Stimulated activated naive CD8-positive, alpha-beta T cell treated with anti-CD3 and anti-CD28 coated beads, Interleukin-15, amount 100 ng/mL, for 72 hours (primary cell): ENCODE results near the gene SORCS3.

ENCODE experiments used
- ATAC-seq: fragments of 150-1000 bp; cut with Tn5 transposase; 2 replicates; pipeline ENCODE4 v1.10.0; 2021; ENCODE audit warnings: mild to moderate bottlenecking, moderate library complexity
- DNase-seq, 2 donors: peaks; one replicate each; pipeline ENCODE4 v3.0.0; 2021 to 2022
- H3K27ac Mint-ChIP-seq, 2 donors: one replicate each; pipeline ENCODE4 v1.8.0; 2022; ENCODE audit warnings: mild to moderate bottlenecking in 2 of 2, mixed read lengths in 2 of 2, moderate library complexity in 2 of 2
- H3K27me3 Mint-ChIP-seq: one replicate; pipeline ENCODE4 v1.8.0; 2022; ENCODE audit warnings: mixed read lengths
- H3K4me1 Mint-ChIP-seq: one replicate; pipeline ENCODE4 v1.8.0; 2022; ENCODE audit warnings: mild to moderate bottlenecking, mixed read lengths
- H3K4me3 Mint-ChIP-seq, 2 donors: one replicate each; pipeline ENCODE4 v1.8.0; 2022; ENCODE audit warnings: mild to moderate bottlenecking in 2 of 2, mixed read lengths in 2 of 2, moderate library complexity in 1 of 2
- H3K9me3 Mint-ChIP-seq, 2 donors: one replicate each; pipeline ENCODE4 v1.8.0; 2022; ENCODE audit warnings: mixed read lengths in 2 of 2

The SORCS3 gene

GRCh38 chr10:104809288-104810090, 168.4 kb downstream of the SORCS3 start:
- Mint-ChIP-seq H3K27ac (no peak overlapping the region), H3K9me3 (peaks cover 8 to 9% of the 10 kb centered on the region in 2 donors), H3K4me3 (no peak overlapping the region), H3K27me3 (peaks cover 10% of the 10 kb centered on the region), H3K4me1 (no peaks in the 10 kb centered on the region)
- no peak for DNase-seq
- no peak for ATAC-seq

GRCh38 chr10:104811166-104811565, 170.1 kb downstream of the SORCS3 start:
- no peaks in the 10 kb centered on the region for H3K9me3 Mint-ChIP-seq
- H3K27me3 Mint-ChIP-seq, result no peaks in the 10 kb centered on the region
- ATAC-seq (no peak), DNase-seq (no peak)
- no peak overlapping the region for H3K27ac Mint-ChIP-seq
- H3K4me1 Mint-ChIP-seq, result no peaks in the 10 kb centered on the region
- no peak overlapping the region for H3K4me3 Mint-ChIP-seq

GRCh38 chr10:104816501-104816900, 175.4 kb downstream of the SORCS3 start:
- Mint-ChIP-seq H3K4me3 (no peak overlapping the region), H3K27me3 (no peaks in the 10 kb centered on the region), H3K9me3 (no peaks in the 10 kb centered on the region), H3K4me1 (no peaks in the 10 kb centered on the region), H3K27ac (no peak overlapping the region)
- ATAC-seq (no peak), DNase-seq (no peak)

GRCh38 chr10:104819731-104820130, 178.6 kb downstream of the SORCS3 start:
- no peak for ATAC-seq
- H3K4me1 Mint-ChIP-seq, result no peaks in the 10 kb centered on the region
- no peak for DNase-seq
- peaks cover 0 to 6% of the 10 kb centered on the region in 2 donors for H3K9me3 Mint-ChIP-seq
- H3K27ac Mint-ChIP-seq, result no peak overlapping the region
- H3K4me3 Mint-ChIP-seq, result no peak overlapping the region
- H3K27me3 Mint-ChIP-seq, result no peaks in the 10 kb centered on the region

GRCh38 chr10:104822088-104822487, 181.0 kb downstream of the SORCS3 start:
- Mint-ChIP-seq H3K27ac (no peak overlapping the region), H3K9me3 (peaks cover 0 to 6% of the 10 kb centered on the region in 2 donors), H3K4me1 (no peaks in the 10 kb centered on the region), H3K4me3 (no peak overlapping the region), H3K27me3 (no peaks in the 10 kb centered on the region)
- ATAC-seq (no peak), DNase-seq (no peak)

GRCh38 chr10:104824380-104825006, 183.4 kb downstream of the SORCS3 start:
- Mint-ChIP-seq H3K4me3 (no peak overlapping the region), H3K27ac (no peak overlapping the region), H3K27me3 (no peaks in the 10 kb centered on the region), H3K4me1 (no peaks in the 10 kb centered on the region), H3K9me3 (peaks cover 0 to 10% of the 10 kb centered on the region in 2 donors)
- ATAC-seq (no peak), DNase-seq (peak; percentile 3 to 13)

- Mint-ChIP-seq H3K27me3 (peaks cover 7% of the 10 kb centered on the region), H3K4me1 (no peaks in the 10 kb centered on the region), H3K27ac (no peak overlapping the region), H3K4me3 (no peak overlapping the region), H3K9me3 (peaks cover 4 to 5% of the 10 kb centered on the region in 2 donors)
- DNase-seq, result no peak
- ATAC-seq, result no peak
Observed at GRCh38 chr10:104831272-104831671, 190.2 kb downstream of the SORCS3 start.

- peaks cover 0 to 5% of the 10 kb centered on the region in 2 donors for H3K9me3 Mint-ChIP-seq
- H3K27me3 Mint-ChIP-seq, result peaks cover 7% of the 10 kb centered on the region
- DNase-seq, result no peak
- no peak overlapping the region for H3K27ac Mint-ChIP-seq
- no peak overlapping the region for H3K4me3 Mint-ChIP-seq
- no peak for ATAC-seq
- H3K4me1 Mint-ChIP-seq, result no peaks in the 10 kb centered on the region
Observed at GRCh38 chr10:104834580-104834979, 193.5 kb downstream of the SORCS3 start.

GRCh38 chr10:104835422-104835821, 194.3 kb downstream of the SORCS3 start:
- ATAC-seq (no peak), DNase-seq (no peak)
- no peaks in the 10 kb centered on the region for H3K9me3 Mint-ChIP-seq
- H3K4me1 Mint-ChIP-seq, result no peaks in the 10 kb centered on the region
- H3K27me3 Mint-ChIP-seq, result peaks cover 7% of the 10 kb centered on the region
- no peak overlapping the region for H3K27ac Mint-ChIP-seq
- no peak overlapping the region for H3K4me3 Mint-ChIP-seq

GRCh38 chr10:104842704-104843103, 201.6 kb downstream of the SORCS3 start:
- no peaks in the 10 kb centered on the region for H3K4me1 Mint-ChIP-seq
- ATAC-seq (no peak), DNase-seq (no peak)
- no peaks in the 10 kb centered on the region for H3K27me3 Mint-ChIP-seq
- no peak overlapping the region for H3K27ac Mint-ChIP-seq
- H3K9me3 Mint-ChIP-seq, result no peaks in the 10 kb centered on the region
- H3K4me3 Mint-ChIP-seq, result no peak overlapping the region

GRCh38 chr10:104844073-104844472, 203.0 kb downstream of the SORCS3 start:
- Mint-ChIP-seq H3K4me3 (no peak overlapping the region), H3K27me3 (no peaks in the 10 kb centered on the region), H3K9me3 (no peaks in the 10 kb centered on the region), H3K27ac (no peak overlapping the region), H3K4me1 (no peaks in the 10 kb centered on the region)
- DNase-seq (no peak), ATAC-seq (peak; percentile 40)

GRCh38 chr10:104850023-104850422, 208.9 kb downstream of the SORCS3 start:
- Mint-ChIP-seq H3K9me3 (no peaks in the 10 kb centered on the region), H3K27me3 (no peaks in the 10 kb centered on the region), H3K27ac (no peak overlapping the region), H3K4me3 (no peak overlapping the region), H3K4me1 (no peaks in the 10 kb centered on the region)
- no peak for DNase-seq
- ATAC-seq, result no peak

GRCh38 chr10:104867966-104868598, 227.0 kb downstream of the SORCS3 start:
- no peaks in the 10 kb centered on the region for H3K27me3 Mint-ChIP-seq
- no peaks in the 10 kb centered on the region for H3K4me1 Mint-ChIP-seq
- ATAC-seq (no peak), DNase-seq (no peak)
- no peak overlapping the region for H3K27ac Mint-ChIP-seq
- H3K9me3 Mint-ChIP-seq, result no peaks in the 10 kb centered on the region
- H3K4me3 Mint-ChIP-seq, result no peak overlapping the region

GRCh38 chr10:104872691-104873090, 231.6 kb downstream of the SORCS3 start:
- no peak for DNase-seq
- no peak for ATAC-seq
- Mint-ChIP-seq H3K27ac (no peak overlapping the region), H3K4me3 (no peak overlapping the region), H3K4me1 (no peaks in the 10 kb centered on the region), H3K27me3 (peaks cover 7% of the 10 kb centered on the region), H3K9me3 (no peaks in the 10 kb centered on the region)

GRCh38 chr10:104873161-104873560, 232.1 kb downstream of the SORCS3 start:
- ATAC-seq (no peak), DNase-seq (no peak)
- Mint-ChIP-seq H3K27ac (no peak overlapping the region), H3K27me3 (peaks cover 7% of the 10 kb centered on the region), H3K9me3 (no peaks in the 10 kb centered on the region), H3K4me3 (no peak overlapping the region), H3K4me1 (no peaks in the 10 kb centered on the region)

- no peaks in the 10 kb centered on the region for H3K4me1 Mint-ChIP-seq
- no peaks in the 10 kb centered on the region for H3K9me3 Mint-ChIP-seq
- peaks cover 7% of the 10 kb centered on the region for H3K27me3 Mint-ChIP-seq
- no peak overlapping the region for H3K4me3 Mint-ChIP-seq
- DNase-seq (no peak), ATAC-seq (no peak)
- H3K27ac Mint-ChIP-seq, result no peak overlapping the region
Observed at GRCh38 chr10:104875561-104875960, 234.5 kb downstream of the SORCS3 start.
